Epithelial cell of prostate (primary cell): ENCODE data around the gene MSI2.

Experiments
- DNase-seq: peaks from one replicate; pipeline ENCODE4 v3.0.0-alpha.2; 2011; ENCODE audit warnings: low read depth, low spot score
- H3K27ac ChIP-seq: fragments of 450-650 bp; 2 replicates; pipeline ENCODE4 v1.5.1; 2017; ENCODE audit warnings: mild to moderate bottlenecking

MSI2 gene

DNA sequence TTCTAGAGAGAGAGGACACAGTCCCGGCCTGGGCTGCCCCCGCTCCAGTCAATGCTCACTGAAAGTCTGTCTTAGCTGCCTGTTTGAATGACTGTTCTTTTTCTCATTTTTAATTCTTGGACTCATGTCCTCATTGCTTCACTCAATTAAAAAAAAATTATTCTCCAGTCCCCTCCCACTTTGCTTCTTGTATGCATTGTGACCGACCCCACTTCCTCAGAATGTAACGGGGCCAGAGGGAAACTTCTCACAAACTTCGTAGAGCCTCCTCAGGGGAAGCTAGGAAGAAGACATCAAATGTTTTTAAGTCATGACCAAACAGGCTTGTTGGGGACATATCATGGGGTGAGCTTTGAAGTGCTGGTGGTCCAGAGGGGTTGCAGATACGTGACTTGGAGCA lies 375.5 kb downstream of the MSI2 start:
- no peak overlapping the region for H3K27ac ChIP-seq
- DNase-seq, result no peak

DNA sequence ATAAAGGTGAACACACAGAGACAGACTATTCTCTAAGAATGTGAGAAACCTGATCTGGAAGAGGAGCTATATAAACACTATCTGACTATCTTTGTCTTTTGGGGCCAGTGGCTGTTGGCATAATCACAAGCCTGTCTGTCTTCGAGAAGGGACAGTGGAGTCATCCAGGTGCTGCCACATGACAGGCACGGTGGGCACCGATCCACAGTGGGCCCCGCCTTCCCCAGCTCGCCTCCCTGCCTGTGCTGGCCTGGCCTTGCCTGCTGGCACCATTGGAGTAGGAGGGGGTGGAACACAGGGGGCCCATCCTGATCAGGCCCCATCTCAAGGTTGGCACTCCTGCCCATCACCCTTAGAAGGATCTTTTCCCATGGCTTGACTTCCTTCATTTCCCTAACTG lies 376.0 kb downstream of the MSI2 start:
- DNase-seq, result no peak
- no peak overlapping the region for H3K27ac ChIP-seq

DNA sequence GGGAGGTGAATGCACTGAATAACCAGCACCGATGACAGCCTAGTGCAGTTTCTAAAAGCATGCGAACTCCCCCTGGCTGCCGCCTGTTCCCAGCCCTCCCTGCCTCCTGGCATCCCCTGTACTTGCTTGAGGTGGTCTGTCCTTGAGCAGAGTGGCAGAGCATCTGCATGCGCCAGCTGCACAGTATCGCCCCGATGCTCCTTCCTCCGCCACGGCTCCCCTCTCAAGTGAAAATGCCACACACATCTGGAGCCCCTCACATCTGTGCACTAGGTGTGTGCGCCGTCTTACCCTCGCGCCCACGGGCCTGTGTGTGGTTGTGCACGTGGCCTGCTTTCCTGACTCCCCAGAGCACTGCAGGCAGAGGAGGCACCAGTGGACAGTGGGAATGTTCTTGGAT lies 376.9 kb downstream of the MSI2 start:
- no peak overlapping the region for H3K27ac ChIP-seq
- DNase-seq, result no peak

DNA sequence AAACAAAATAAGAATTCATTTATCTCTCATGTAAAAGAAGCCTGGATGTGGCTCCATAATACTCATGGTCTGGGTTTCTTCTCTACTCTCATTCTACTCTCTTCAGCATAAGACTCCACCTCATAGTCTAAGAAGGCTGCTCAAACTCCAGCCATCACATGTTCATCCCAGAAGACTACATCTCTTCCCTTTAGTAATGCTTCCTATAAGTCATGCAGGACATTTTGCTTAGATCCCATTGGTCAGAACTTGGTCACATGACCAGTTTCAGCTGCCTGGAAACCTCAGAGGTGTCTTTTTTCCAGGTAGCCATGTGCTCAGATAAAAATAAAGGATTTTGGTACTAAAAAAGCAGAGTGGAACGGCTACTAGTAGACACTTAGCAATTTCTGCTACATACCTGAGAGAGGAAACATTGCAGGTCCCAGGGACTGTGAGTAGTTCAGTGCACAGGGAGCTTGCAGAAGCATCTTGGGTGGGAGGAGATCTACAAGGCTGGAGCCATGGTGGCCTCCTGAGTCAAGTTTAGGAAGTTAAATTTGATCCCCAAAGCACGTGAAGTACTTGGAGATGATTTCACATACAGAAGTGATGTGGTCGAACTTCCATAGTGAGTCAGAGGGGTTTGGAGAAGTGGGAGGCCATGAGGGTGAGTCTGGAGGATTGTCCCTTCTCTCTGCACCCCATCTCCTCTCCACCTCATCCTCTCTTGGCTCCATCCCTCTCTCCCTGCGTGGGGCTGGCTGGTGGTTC lies 378.6 kb downstream of the MSI2 start:
- no peak overlapping the region for H3K27ac ChIP-seq
- DNase-seq, result no peak

DNA sequence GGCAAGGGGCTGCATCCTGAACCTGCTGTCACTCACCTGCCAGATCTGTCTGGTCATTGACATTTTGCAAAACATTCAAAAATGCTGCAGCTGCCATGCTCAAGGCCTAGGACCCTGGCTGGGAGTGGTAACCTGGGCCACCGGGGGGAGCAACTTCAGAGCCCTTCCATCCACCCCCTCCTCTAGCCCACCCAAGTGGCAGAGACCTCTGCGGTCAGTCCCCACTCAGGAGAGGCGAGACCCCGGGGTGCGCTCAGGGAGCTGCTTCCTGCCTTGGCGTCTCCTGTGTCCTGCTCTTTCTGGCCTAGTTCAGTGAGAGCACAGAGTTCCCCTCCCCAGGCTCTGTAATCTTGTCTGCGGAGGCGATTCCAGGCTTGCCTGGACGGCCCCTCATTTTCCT lies 380.0 kb downstream of the MSI2 start:
- H3K27ac ChIP-seq, result peak overlapping the region; percentile 58
- no peak for DNase-seq

DNA sequence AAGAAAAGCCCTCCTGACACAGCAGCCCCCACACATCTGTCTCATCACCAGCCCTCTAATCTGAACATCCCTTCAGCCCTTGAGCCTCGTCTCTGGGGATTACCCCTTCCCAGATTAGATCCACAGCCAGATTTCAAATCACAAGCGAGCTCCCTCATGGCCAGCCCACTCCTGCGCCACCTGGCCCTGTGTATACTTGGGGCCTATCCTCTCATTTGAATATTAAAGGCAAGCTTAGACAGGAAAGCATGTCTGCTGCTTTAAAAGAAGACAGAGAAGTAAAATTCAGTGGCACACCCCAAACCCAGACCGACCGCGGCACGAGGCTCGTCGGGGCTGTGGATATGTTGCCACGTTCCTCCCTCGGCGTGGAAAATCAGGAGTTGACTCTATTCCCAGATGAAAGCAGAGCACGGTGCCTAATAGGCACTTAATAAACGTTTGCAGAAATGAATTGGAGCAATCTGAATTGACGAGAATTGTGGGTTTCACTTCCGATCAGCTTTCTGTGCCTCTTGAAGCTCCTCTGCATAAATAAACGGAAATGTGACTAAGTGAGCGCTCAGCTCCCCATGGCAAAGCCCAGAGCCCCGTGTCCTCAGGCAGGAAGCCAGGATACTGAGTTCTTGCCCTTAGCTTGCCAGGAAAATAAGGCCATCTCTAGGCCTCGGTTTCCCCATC lies 380.8 kb downstream of the MSI2 start:
- H3K27ac ChIP-seq, result peak overlapping the region; percentile 58

DNA sequence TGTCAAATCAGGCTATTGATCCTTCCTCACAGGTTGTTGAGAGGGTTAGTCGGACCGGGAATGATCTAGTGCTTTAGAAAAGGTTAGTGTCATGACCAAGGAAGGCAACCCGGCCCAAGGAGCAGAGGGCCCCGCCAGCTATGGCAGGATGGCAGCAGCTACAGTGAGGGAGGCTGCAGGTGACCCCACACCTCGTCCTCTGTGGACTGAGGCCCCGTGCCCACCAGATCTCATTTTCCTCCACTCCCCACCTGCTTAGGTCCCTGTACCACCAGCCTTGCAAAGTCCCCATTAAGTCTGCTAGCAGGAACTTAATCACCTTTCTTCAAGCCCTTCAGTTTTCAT lies 381.3 kb downstream of the MSI2 start:
- DNase-seq, result no peak

More for the DNA sequence above, 380.8 kb downstream of the MSI2 start:
- no peak for DNase-seq

DNA sequence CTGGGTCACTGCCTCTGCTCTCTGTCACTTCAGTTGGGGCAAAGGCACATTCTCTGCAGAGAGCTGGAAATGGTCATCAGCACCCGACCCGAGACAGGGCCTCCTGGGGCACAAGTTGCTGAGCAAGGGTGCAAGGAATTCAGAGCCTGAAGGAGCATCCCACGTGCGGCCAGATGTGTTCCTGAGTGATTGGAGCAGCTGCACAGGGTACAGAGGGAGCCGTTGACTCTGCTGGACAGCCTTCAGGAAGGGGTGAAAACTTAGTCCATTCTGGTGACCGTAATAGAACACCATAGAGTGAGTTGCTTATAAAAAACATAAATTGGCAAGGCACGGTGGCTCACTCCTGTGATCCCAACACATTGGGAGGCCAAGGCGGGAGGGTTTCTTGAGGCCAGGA lies 382.0 kb downstream of the MSI2 start:
- H3K27ac ChIP-seq, result no peak overlapping the region
- DNase-seq, result no peak

More for the DNA sequence above, 381.3 kb downstream of the MSI2 start:
- H3K27ac ChIP-seq, result peak overlapping the region; percentile 58

DNA sequence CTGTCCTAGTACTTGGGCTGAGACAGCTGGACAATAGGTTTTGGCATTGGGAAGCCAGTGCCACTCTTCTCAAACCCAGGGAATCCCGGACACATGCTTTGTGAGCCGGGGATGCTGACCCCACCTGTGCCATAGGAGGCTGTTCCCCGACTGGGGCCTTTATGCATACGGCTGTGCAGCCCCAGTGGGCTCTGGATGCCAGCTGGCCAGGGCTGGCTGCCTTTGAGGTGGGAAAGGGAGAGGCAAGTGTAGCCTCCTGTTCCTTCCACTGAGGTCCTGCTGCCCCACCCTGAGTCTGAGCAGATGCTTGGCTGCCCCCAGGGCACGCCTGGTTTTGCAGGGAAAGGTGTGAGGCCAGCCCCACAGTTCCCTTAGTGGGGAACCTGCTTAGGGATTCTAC lies 383.1 kb downstream of the MSI2 start:
- no peak for DNase-seq
- H3K27ac ChIP-seq, result no peak overlapping the region

DNA sequence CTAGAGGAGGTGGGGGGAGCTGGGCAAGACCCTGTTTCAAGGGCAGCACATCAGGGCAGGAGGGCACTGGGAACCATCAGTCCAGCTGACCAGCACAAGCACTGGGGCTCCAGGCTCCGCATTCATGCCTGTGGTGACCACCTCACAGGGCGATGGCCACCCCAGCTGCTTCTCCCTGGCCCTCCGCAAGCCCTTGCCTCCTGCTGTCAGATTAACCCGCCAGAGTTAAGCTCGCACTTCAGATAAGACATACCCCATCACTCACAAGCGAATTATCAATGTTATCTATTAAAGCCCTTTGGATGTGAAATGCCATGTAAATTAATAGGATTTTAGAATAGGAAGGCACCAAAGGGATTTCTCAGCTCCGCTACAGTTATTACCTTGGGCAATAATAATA lies 383.8 kb downstream of the MSI2 start:
- no peak for DNase-seq
- no peak overlapping the region for H3K27ac ChIP-seq

DNA sequence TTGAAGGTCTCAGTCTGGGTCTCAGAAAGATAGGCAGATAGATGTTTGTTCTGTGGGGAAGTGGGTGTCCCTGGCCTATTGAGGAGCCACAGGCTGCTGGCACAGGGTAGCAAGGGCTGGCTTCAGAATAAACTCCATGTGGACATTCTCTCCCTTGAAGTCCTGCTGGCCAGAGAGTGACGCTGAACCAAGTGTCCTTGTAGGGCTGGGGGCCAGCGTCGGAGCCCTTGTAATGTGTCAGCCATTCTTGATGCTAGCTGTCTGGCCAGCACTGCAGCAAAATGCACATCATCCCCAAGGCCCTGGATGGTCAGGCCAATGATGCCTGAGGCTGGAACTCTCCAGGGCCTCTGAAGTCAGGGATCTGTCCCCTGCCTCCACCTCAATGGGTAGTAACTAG lies 385.4 kb downstream of the MSI2 start:
- no peak for DNase-seq
- H3K27ac ChIP-seq, result no peak overlapping the region

DNA sequence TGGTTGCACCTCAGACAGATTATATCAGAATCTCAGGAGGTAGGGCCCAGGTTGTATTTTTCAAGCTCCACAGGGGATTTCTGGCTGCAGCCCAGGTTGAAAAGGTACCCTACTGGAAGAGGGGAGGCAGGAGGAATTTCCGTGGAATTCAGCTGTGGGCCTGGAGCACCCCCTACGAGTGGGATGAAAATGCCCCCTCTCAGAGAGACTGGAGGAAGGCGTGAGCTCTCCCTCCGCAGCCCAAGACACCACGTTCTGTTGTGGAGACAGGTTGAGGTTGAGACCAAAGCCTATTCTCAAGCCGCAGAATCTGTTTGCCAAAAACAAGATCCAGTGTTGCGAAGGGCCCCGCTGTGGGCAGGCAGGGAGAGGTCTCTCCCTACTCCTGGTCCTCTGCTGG lies 386.7 kb downstream of the MSI2 start:
- no peak overlapping the region for H3K27ac ChIP-seq
- no peak for DNase-seq

DNA sequence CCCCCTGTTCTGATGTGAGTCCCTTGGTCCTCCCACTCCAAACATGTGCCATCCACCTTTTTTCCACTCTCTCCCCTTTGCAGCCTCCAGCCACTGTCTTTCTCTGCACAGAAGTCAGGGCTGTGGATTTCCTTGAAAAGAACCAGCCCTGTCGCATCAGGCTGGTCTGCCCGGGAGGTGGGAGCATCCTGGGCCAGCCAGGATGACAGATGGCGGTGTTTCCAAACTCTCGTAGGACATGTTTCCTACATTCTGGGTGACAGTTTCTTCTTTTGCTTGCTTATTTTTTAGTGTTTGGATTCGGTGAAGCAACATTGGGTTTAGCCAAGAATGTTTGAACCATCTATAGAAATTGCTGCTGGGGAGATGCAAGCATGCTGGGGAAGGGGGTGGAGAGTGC lies 388.0 kb downstream of the MSI2 start:
- no peak for DNase-seq
- no peak overlapping the region for H3K27ac ChIP-seq

DNA sequence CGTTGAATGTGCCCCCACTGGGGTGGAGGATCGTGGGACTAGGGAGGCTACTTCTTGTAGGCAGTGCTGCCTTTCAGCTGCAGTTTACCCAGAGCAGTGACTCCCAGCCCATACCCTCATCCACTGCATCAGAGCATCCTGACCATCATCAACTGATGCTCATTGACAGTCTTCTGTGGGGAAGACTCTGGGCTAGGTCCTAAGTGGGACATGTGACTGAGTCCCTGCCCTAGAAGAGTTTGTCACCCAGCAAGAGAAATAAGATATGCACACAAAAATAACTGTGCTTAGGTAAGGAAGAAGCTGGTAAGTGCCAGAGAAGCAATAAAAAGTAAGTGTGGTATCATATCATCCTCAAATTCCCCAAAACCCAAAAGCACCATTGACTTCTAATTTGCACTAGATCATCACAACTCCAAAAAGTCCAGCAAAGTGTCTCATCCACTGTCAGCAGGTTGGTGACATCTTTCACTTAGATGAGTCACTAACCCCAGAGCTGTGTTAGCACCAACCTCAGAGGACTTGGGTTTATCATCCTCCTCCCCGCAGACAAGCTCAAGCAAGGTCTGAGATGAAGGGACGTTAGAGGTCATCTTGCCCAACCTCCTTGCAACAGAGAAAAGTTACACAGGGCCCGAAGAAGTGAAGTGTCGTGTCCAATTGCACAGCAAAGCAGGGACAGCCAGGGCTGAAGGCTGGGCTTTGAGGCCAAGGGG lies 389.8 kb downstream of the MSI2 start:
- DNase-seq, result no peak
- no peak overlapping the region for H3K27ac ChIP-seq

DNA sequence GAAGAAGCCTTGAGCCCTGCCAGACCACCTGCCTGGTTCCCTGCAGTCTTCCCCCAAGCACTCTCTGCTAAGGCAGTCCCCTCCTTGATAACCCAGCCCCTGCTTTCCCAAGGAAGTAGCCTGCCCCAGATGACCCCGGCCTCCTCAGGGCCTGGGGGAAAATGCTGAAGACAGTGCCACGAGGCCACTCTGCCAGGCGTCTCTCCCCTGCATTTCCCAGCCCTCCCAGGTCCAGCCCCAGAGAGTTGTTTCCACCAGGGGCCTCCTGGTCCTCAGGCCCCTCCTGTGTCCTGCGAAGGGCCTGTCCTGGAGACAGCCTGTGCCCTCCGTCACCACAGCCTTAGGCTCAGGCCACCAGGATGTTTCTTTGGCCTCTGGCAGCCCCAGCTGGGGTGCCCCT lies 392.4 kb downstream of the MSI2 start:
- no peak overlapping the region for H3K27ac ChIP-seq
- no peak for DNase-seq

DNA sequence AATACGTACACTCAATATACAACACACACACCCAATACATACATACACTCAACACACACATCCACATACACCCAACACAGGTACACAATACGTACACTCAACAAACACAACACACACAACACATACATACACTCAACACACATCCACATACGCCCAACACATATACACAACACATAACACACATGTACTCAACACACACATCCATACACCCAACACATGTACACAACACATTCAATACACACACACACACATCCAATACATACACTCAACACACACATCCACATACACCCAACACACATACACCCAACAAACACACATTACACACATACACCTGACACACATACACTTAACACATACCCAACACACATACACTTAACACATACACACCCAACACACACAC lies 392.9 kb downstream of the MSI2 start:
- no peak overlapping the region for H3K27ac ChIP-seq
- DNase-seq, result no peak

DNA sequence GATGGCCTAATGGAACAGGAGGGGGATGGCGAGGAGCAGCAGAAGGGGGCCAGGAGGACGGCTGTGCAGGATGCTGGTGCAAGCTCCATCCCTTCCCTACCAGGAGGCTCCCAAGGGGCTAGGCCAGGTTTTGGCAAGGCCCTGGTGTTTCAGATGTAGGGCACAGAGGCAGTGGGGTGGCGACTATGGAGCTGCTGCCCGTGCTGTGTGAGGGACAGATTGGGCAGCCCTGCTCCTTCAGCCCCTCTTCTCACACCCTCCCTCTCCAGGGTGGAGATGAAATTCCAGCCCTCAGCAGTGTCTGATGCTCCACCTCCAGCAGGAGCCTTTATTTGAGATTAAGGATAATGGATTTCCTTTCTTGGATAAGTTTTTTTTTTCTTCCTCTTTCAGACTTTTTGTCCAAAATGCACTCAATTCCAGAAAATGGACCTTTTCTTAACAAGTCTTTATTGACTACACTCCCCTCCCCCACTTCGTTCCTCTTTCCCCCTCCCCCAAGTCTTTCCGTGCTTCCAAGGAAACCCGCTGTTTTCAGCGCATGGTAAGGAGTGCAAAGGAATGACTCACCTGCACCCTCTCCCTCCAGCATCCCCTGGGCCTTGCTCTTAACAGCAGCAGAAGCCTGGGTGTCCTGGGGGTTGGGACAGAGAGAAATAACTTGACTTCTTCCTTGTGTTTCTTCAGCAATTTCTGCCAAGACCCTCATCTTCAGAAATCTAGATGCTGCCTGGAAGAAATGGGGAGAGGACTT lies 393.6 kb downstream of the MSI2 start:
- no peak overlapping the region for H3K27ac ChIP-seq
- DNase-seq, result no peak

DNA sequence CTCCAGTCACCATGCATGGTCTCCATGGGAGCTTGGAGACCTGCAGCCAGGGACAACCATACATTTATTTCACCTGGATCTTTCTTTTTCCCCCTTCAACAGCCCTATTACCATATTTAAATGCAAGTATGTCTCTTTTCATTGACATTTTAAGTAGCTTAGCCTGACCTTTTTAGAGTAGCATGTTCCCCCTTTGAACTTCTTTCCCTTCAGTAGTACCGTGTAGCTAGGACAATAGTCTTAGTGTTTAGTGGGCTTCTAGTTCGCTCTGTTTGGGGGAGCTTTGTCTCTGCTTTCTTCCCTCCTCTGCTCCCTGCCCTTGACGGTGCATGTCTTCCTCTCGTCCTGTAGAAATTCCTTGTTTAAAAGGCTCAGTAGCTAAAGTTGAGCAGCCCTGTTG lies 394.2 kb downstream of the MSI2 start:
- H3K27ac ChIP-seq, result no peak overlapping the region
- no peak for DNase-seq

DNA sequence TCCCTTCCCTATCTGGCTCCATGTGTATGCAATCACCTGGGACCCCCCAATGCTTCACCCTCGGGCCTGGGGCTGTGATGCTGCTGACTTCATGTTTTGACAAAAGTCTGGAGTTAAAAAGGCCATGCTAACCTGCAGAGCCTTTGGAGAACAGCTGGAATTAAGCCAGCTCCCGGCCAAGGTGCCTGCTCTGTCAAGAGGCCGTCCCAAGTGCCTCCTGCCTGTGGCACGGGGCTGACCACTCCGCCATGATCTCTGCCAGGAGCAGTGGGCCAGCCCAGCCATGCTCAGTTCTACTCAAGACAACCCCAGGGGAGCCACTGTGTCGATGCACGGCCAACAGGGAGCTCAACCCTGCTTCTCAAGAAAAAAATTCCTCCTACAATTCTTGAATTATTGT lies 395.1 kb downstream of the MSI2 start:
- no peak for DNase-seq
- no peak overlapping the region for H3K27ac ChIP-seq

DNA sequence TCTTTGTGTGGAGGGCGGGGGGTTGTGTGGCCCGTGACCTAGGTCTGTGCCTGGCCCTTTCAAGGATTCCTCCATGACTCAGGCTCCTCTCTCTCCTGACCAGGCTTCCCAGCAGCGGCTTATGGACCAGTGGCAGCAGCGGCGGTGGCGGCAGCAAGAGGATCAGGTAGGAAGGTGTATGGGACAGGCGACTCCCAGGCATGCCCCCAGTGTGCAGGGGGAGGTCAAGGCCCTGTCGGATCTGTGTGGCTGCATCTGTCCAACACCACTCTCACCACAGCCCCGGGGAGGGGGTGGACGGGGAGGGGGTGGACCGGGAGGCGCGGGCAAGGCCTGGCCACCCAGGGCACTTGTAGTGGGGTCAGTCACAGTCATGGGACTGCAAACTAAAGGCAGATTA lies 395.7 kb downstream of the MSI2 start:
- no peak overlapping the region for H3K27ac ChIP-seq
- no peak for DNase-seq

DNA sequence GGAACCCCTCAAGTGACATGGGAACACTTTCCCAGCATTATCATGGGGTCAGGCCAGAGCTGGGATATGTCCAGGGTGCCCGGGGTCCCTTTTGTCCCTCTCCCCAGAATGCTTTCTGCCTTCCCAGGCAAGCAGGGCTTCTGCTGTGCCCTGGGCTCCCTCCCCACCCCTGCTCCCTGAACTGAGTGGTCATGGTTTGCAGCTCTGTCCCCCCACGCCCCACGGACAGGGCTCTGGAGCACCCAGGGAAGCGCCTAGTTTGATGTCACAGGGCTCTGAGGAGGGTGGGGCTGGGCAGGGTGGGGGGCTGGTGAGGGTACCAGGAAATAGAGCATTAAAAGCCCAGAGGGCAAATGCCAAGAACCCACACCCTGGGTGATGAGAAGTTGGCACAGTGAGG lies 396.5 kb downstream of the MSI2 start:
- no peak overlapping the region for H3K27ac ChIP-seq
- DNase-seq, result no peak
